ENCODE results near the gene DTNA. TPM values are rescaled to one million over a fixed set of nuclear protein-coding genes. Genes with fewer than 3 reads are reported as not detected.

Gene DTNA
- total and polyA plus RNA-seq, 2 of the 8 experiments (the other 6 are each of a cell fraction or from before 2014, with no cell fraction given): 30.2 to 32.7 TPM

DNA sequence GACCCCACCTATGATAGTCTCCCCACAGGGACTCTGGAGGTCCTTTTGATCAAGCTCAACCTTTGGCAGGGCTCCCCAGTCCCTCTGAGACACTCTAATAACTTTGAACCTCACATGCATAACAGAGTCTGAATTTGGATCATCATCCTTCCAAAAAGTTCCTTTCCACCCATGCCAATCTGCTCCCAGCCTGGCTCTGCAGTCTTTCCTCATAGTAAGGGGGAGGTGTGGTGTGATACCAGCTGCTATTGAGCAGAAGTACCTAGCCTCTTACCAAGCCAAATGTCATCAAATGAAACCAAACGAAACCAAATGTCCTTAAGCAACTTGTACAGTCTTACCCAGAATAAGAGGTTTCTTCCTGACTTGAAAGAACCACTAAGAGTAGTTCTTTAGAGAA is 36.5 kb downstream of the DTNA start:
- no peaks in the 10 kb centered on the region for H4K20me1 ChIP-seq (replicated peaks in 1 of 2; ENCODE audit: control insufficient read depth in 1 of 2, insufficient read depth in 2 of 2, low read length in 2 of 2)
- FAIRE-seq: no peak
- no peaks in the 10 kb centered on the region for H3K79me2 ChIP-seq (ENCODE audit: control insufficient read depth in 1 of 2, insufficient read depth in 2 of 2, low read length in 2 of 2)
- H3K18ac ChIP-seq (ENCODE audit: extremely low read depth, low read length): no peak overlapping the region
- H3K9me3 ChIP-seq (ENCODE audit: insufficient read depth in 2 of 2, low read depth in 1 of 2, low read length in 1 of 2): no peaks in the 10 kb centered on the region
- no peak overlapping the region for H3K27ac ChIP-seq (ENCODE audit: low read depth, low read length)
- H3K4me3 ChIP-seq (ENCODE audit: extremely low read depth in 1 of 4, insufficient read depth in 2 of 4, low read depth in 3 of 4, low read length in 4 of 4): no peak overlapping the region
- no peak overlapping the region for H2BK12ac ChIP-seq (ENCODE audit: low read depth, low read length)
- H4K8ac ChIP-seq (ENCODE audit: extremely low read depth, insufficient read depth, low read length): no peak overlapping the region
- H3K79me1 ChIP-seq (ENCODE audit: low read depth, low read length): no peaks in the 10 kb centered on the region
- H2AFZ ChIP-seq (ENCODE audit: low read length): no peak overlapping the region
- H2BK5ac ChIP-seq (ENCODE audit: low read depth, low read length): no peak overlapping the region
- H3K4ac ChIP-seq (replicated peaks; ENCODE audit: insufficient read length, low read depth, low read length): no peak overlapping the region
- H2BK120ac ChIP-seq (replicated peaks; ENCODE audit: low read depth, low read length): no peak overlapping the region
- POLR2A ChIA-PET (ENCODE audit: partially characterized antibody): no interaction called here
- WGBS, 2 experiments (ENCODE audit: extremely low coverage in 1 of 2, insufficient coverage in 1 of 2, insufficient read length in 1 of 2, insufficient replicate concordance in 2 of 2, low coverage in 1 of 2, low lambda C conversion rate in 2 of 2, missing lambda C conversion rate in 1 of 2): 95% methylated on average over 1 of the region's 1 CpG; no CpG with 5 or more reads in 1 of the 2 experiments
- DNase-seq (ENCODE audit: low read depth in 1 of 2, low spot score in 2 of 2): no peak
- H2BK20ac ChIP-seq (ENCODE audit: low read length): no peak overlapping the region
- no peak overlapping the region for H3K9ac ChIP-seq (replicated peaks in 1 of 4; ENCODE audit: extremely low read depth in 1 of 4, low read depth in 3 of 4, low read length in 3 of 4)
- H3K14ac ChIP-seq (ENCODE audit: insufficient read length): no peak overlapping the region
- H3K27me3 ChIP-seq (replicated peaks in 1 of 4; ENCODE audit: control insufficient read depth in 3 of 4, extremely low read depth in 1 of 4, insufficient read depth in 3 of 4, low read length in 3 of 4): no peaks in the 10 kb centered on the region
- no peak overlapping the region for H4K91ac ChIP-seq (replicated peaks; ENCODE audit: insufficient read length, low read length)
- CTCF ChIA-PET (ENCODE audit: partially characterized antibody): interaction anchor here (1.1 to 1.5 kb wide), 2 partner anchors 24 to 85 kb away, joined by 3 to 4 read pairs; no protein-coding TSS in a partner anchor
- no peak overlapping the region for H2AK5ac ChIP-seq (ENCODE audit: low read depth, low read length)
- no peak overlapping the region for H3K56ac ChIP-seq (replicated peaks; ENCODE audit: insufficient read length, low read depth, low read length)
- H2BK15ac ChIP-seq (ENCODE audit: low read length): no peak overlapping the region
- H3K23ac ChIP-seq (ENCODE audit: insufficient read length): no peak overlapping the region
- no peak overlapping the region for H4K5ac ChIP-seq (ENCODE audit: insufficient read length, low read depth, low read length)
- H3K36me3 ChIP-seq (ENCODE audit: control insufficient read depth in 2 of 4, insufficient read depth in 4 of 4, low read length in 3 of 4): no peaks in the 10 kb centered on the region
- no peaks in the 10 kb centered on the region for H3K4me1 ChIP-seq (replicated peaks in 1 of 4; ENCODE audit: control insufficient read depth in 3 of 4, insufficient read depth in 4 of 4, low read length in 3 of 4)
- no peak overlapping the region for H3K4me2 ChIP-seq (ENCODE audit: insufficient read depth in 1 of 2, low read depth in 2 of 2, low read length in 2 of 2)
- H3K23me2 ChIP-seq (ENCODE audit: low read depth, low read length): no peaks in the 10 kb centered on the region
- no peak for TF ChIP-seq EP300 (IDR thresholded peaks at IDR 0.05; ENCODE audit: borderline replicate concordance in 1 of 2, low read depth in 2 of 2, low read length in 2 of 2)
- TF ChIP-seq BACH1 (IDR thresholded peaks at IDR 0.05; ENCODE audit: low read length): no peak
- no peak for TF ChIP-seq EGR1 (IDR thresholded peaks at IDR 0.05; ENCODE audit: borderline replicate concordance, low read depth, low read length)
- no peak for TF ChIP-seq TCF12 (IDR thresholded peaks at IDR 0.05; ENCODE audit: low read depth, low read length)
- no peak for TF ChIP-seq SP4 (IDR thresholded peaks at IDR 0.05; ENCODE audit: low read length)
